Lower leg skin (tissue), 4 donors: ENCODE measurements around the gene STAG1. TPM values are rescaled to one million over a fixed set of nuclear protein-coding genes. Genes with fewer than 3 reads are reported as not detected.

Experiments used
- DNase-seq, 2 donors: peaks; one replicate each; pipeline ENCODE4 v3.0.0-alpha.2; 2019; ENCODE audit warnings: low spot score in 2 of 2
- H3K4me3 ChIP-seq: fragments of 200-600 bp; sonication (generic); 2 replicates; pipeline ENCODE4 v1.5.1; 2017; ENCODE audit warnings: mild to moderate bottlenecking, low read depth; ENCODE audit not compliant: poor library complexity, severe bottlenecking
- POLR2A ChIP-seq, 2 donors: fragments of 450-650 bp; IDR thresholded peaks; one replicate each; pipeline ENCODE4 v1.6.1; 2016 to 2017; ENCODE audit warnings: antibody characterized with exemption in 2 of 2, mild to moderate bottlenecking in 1 of 2, moderate library complexity in 1 of 2
- WGBS, 2 donors: methylation state at CpG; one replicate each; pipeline ENCODE4 v1.1.5; 2018; 5-methylcytosine and 5-hydroxymethylcytosine counted together
- intact Hi-C: fragments of 100-400 bp; cut with DNase I; formaldehyde crosslinking; loops from one replicate; pipeline ENCODE4 v1.15.0; 2023; ENCODE audit warnings: low total_unique reads
- total RNA-seq, 4 donors: library from RNA; depleted of rRNA; stranded (reverse); fragments of >200 nt; gene quantifications; one replicate each; pipeline ENCODE4 v1.1.0, GENCODE V29; 2016
- TF ChIP-seq, protein P1 (sequence below), 3 donors: fragments of 450-650 bp; IDR thresholded peaks; one replicate each; pipeline ENCODE4 v1.5.1; 2016; ENCODE audit warnings: antibody characterized with exemption in 3 of 3, mild to moderate bottlenecking in 3 of 3, moderate library complexity in 2 of 3

Gene STAG1
- total RNA-seq, 4 donors from 2014 or later: 32.1 to 37.7 (median 34.4) TPM

DNA sequence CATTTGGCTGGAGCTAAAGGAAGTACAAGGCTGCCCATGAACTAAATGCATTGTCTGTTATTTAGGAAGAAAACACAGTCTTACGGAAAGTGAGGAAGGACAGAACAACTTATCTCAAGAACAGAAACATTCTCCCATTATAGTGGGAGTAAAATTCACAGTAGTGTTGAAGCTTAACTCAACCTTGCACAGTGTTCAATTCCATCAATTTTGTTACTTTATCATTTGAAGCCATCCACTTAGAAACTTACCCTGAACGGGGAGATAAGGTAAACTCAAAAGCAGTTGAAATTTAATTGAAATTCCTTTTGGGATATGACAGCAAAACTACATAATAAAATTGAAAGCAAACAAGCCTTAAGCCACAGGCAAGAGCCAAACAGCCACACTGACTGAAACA is 315.1 kb downstream of the STAG1 start:
- no peak for DNase-seq
- TF ChIP-seq, protein P1, sequence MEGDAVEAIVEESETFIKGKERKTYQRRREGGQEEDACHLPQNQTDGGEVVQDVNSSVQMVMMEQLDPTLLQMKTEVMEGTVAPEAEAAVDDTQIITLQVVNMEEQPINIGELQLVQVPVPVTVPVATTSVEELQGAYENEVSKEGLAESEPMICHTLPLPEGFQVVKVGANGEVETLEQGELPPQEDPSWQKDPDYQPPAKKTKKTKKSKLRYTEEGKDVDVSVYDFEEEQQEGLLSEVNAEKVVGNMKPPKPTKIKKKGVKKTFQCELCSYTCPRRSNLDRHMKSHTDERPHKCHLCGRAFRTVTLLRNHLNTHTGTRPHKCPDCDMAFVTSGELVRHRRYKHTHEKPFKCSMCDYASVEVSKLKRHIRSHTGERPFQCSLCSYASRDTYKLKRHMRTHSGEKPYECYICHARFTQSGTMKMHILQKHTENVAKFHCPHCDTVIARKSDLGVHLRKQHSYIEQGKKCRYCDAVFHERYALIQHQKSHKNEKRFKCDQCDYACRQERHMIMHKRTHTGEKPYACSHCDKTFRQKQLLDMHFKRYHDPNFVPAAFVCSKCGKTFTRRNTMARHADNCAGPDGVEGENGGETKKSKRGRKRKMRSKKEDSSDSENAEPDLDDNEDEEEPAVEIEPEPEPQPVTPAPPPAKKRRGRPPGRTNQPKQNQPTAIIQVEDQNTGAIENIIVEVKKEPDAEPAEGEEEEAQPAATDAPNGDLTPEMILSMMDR (IDR thresholded peaks at IDR 0.05): no peak
- no peak for TF ChIP-seq POLR2A (IDR thresholded peaks at IDR 0.05)
- WGBS, 2 donors: 89 to 98% methylated on average over 2 of the region's 2 CpGs
- H3K4me3 ChIP-seq: no peak overlapping the region
- intact Hi-C loops: no loop called here

DNA sequence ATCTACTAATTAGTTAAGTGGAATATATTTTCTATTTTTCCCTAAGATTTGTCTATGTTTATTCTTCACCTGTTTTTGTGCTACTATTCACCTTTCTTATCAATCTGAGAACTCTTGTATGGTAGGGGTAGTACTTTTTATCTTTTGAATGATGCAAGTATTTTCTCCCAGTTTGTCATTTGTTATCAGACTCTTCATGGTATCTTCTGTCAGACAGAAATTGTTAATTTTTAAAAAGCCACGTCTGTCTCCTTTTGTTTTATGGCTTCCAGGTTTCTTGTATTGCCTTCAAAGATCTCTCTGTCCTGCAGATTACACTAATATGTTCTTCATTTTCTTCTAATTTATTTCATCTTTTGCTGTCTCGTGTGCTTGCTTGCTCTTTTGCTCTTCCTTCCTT is 317.7 kb downstream of the STAG1 start:
- WGBS, 2 donors: 59 to 70% methylated on average over 2 of the region's 2 CpGs
- intact Hi-C loops: no loop called here
- no peak for DNase-seq
- no peak overlapping the region for H3K4me3 ChIP-seq
- TF ChIP-seq POLR2A (IDR thresholded peaks at IDR 0.05): no peak
- TF ChIP-seq, protein P1 (IDR thresholded peaks at IDR 0.05): no peak

DNA sequence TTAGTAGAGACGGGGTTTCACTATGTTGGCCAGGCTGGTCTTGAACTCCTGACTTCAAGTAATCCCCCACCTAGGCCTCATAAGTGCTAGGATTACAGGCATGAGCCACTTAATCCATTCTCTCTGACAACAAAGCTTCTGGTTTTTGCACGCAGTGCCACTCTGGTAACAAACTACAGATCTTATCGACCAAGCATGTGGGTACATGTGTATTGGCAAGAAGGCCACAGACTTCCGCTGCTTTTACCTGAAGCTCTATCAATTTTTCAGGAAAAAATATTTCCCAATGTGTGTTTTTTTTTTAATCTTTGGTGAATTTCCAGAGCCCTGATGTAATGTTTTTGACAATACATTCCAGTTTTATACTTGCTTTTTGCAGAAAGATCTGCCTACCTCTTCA is 319.5 kb downstream of the STAG1 start:
- 57 to 72% methylated on average over 4 of the region's 4 CpGs for WGBS, 2 donors

GRCh38 chr3:136428167-136428566 is 324.0 kb downstream of the STAG1 start:
- no peak overlapping the region for H3K4me3 ChIP-seq
- WGBS, 2 donors: 91 to 95% methylated on average over 2 of the region's 2 CpGs
- DNase-seq: no peak
- intact Hi-C loops: no loop called here
- TF ChIP-seq, protein P1 (IDR thresholded peaks at IDR 0.05): no peak
- TF ChIP-seq POLR2A (IDR thresholded peaks at IDR 0.05): no peak

More for the DNA sequence above, 319.5 kb downstream of the STAG1 start:
- H3K4me3 ChIP-seq: no peak overlapping the region
- intact Hi-C loops: no loop called here
- no peak for TF ChIP-seq POLR2A (IDR thresholded peaks at IDR 0.05)
- TF ChIP-seq, protein P1 (IDR thresholded peaks at IDR 0.05): no peak
- DNase-seq: no peak

GRCh38 chr3:136427236-136427635 is 324.9 kb downstream of the STAG1 start:
- TF ChIP-seq, protein P1 (IDR thresholded peaks at IDR 0.05): no peak
- TF ChIP-seq POLR2A (IDR thresholded peaks at IDR 0.05): no peak
- no peak overlapping the region for H3K4me3 ChIP-seq
- DNase-seq: no peak
- intact Hi-C loops: no loop called here

- intact Hi-C loops: no loop called here
Observed at GRCh38 chr3:136414476-136414875, 337.7 kb downstream of the STAG1 start.

More at GRCh38 chr3:136414476-136414875, 337.7 kb downstream of the STAG1 start:
- no peak for DNase-seq
- no peak overlapping the region for H3K4me3 ChIP-seq
- TF ChIP-seq, protein P1 (IDR thresholded peaks at IDR 0.05): no peak
- TF ChIP-seq POLR2A (IDR thresholded peaks at IDR 0.05): no peak
